GM20000 (cell line): ENCODE data around the gene TTC7B.

ENCODE experiments used
- DNase-seq: peaks from one replicate; pipeline ENCODE4 v3.0.0; 2012; ENCODE audit warnings: low spot score
- CTCF ChIP-seq: IDR thresholded peaks from 2 replicates; pipeline ENCODE4 v1.5.1; 2012; ENCODE audit warnings: mild to moderate bottlenecking, control low read depth; ENCODE audit errors: extremely low read depth, missing control alignments

TTC7B gene

GRCh38 chr14:90487031-90487430, 329.2 kb downstream of the TTC7B start:
- no peak for DNase-seq
- TF ChIP-seq CTCF, result no peak

GRCh38 chr14:90484291-90484690, 331.9 kb downstream of the TTC7B start:
- no peak for TF ChIP-seq CTCF
- DNase-seq, result no peak

- DNase-seq, result no peak
- TF ChIP-seq CTCF, result no peak
These were observed 332.7 kb downstream of the TTC7B start for GRCh38 chr14:90483571-90483974.

- TF ChIP-seq CTCF, result no peak
- no peak for DNase-seq
These were observed 333.1 kb downstream of the TTC7B start for GRCh38 chr14:90483117-90483516.

GRCh38 chr14:90475298-90475697, 340.9 kb downstream of the TTC7B start:
- TF ChIP-seq CTCF, result no peak
- no peak for DNase-seq
